ENCODE data around the gene CDH4. TPM values are rescaled to one million over a fixed set of nuclear protein-coding genes. Genes with fewer than 3 reads are reported as not detected.

Gene CDH4
- polyA plus RNA-seq, 1 donor (not counting 4 experiments of a cell fraction or from before 2014, with no cell fraction given): 2.2 TPM

GRCh38 chr20:61352346-61353260 is 100.5 kb downstream of the CDH4 start:
- FAIRE-seq: no peak
- H3K9me1 ChIP-seq (ENCODE audit: control insufficient read depth, extremely low read depth, insufficient read depth, low read length): peaks cover 4% of the 10 kb centered on the region
- H3K79me2 ChIP-seq (ENCODE audit: control insufficient read depth, insufficient read depth, low read length): no peaks in the 10 kb centered on the region
- peaks cover 24% of the 10 kb centered on the region for H4K20me1 ChIP-seq (ENCODE audit: control insufficient read depth, extremely low read depth, insufficient read depth, low read length)
- H3K4me1 ChIP-seq (ENCODE audit: control insufficient read depth, extremely low read depth, insufficient read depth, low read length): peaks cover 24% of the 10 kb centered on the region
- H2AFZ ChIP-seq (ENCODE audit: control insufficient read depth, low read length): no peak overlapping the region
- H3K4me2 ChIP-seq (ENCODE audit: control insufficient read depth, extremely low read depth, insufficient read depth, low read depth, low read length): peak overlapping the region; percentile 34
- no peaks in the 10 kb centered on the region for H3K27me3 ChIP-seq (ENCODE audit: control insufficient read depth, extremely low read depth, insufficient read depth, low read length)
- H3K4me3 ChIP-seq (ENCODE audit: control insufficient read depth in 2 of 3, extremely low read depth in 1 of 3, insufficient read depth in 2 of 3, low read depth in 1 of 3, low read length in 3 of 3): no peak overlapping the region
- no peaks in the 10 kb centered on the region for H3K36me3 ChIP-seq (ENCODE audit: control insufficient read depth in 2 of 2, extremely low read depth in 1 of 2, insufficient read depth in 2 of 2, low read length in 2 of 2)
- TF ChIP-seq CTCF (optimal IDR thresholded peaks at IDR 0.05 in 1 of 3, IDR thresholded peaks at IDR 0.05 in 1 of 3, conservative IDR thresholded peaks at IDR 0.05 in 1 of 3; ENCODE audit: extremely low read depth in 1 of 3, insufficient read depth in 2 of 3, low read length in 3 of 3) (no peak), EZH2 (IDR thresholded peaks at IDR 0.05; ENCODE audit: low read length) (no peak)
- DNase-seq (ENCODE audit: low read depth, low spot score): no peak
- no peaks in the 10 kb centered on the region for H3K9me3 ChIP-seq (ENCODE audit: control insufficient read depth, low read depth, low read length)
- H3K9ac ChIP-seq (ENCODE audit: control insufficient read depth, extremely low read depth, insufficient read depth, low read length): no peak overlapping the region
- dilution Hi-C loops (cut with MboI; ENCODE audit: extremely low pct_ligation_motif_present, low sequenced_read_pairs): no loop called here
- no peak overlapping the region for H3K27ac ChIP-seq (ENCODE audit: control insufficient read depth, insufficient read depth, low read length)

- Histone ChIP-seq H4K20me1 (ENCODE audit: control insufficient read depth, extremely low read depth, insufficient read depth, low read length) (peaks cover 24% of the 10 kb centered on the region), H3K4me3 (ENCODE audit: control insufficient read depth in 2 of 3, extremely low read depth in 1 of 3, insufficient read depth in 2 of 3, low read depth in 1 of 3, low read length in 3 of 3) (no peak overlapping the region), H3K4me2 (ENCODE audit: control insufficient read depth, extremely low read depth, insufficient read depth, low read depth, low read length) (peak overlapping the region; percentile 64), H3K9me1 (ENCODE audit: control insufficient read depth, extremely low read depth, insufficient read depth, low read length) (peaks cover 4% of the 10 kb centered on the region), H3K79me2 (ENCODE audit: control insufficient read depth, insufficient read depth, low read length) (no peaks in the 10 kb centered on the region), H3K27me3 (ENCODE audit: control insufficient read depth, extremely low read depth, insufficient read depth, low read length) (no peaks in the 10 kb centered on the region), H3K4me1 (ENCODE audit: control insufficient read depth, extremely low read depth, insufficient read depth, low read length) (peaks cover 30% of the 10 kb centered on the region), H3K9ac (ENCODE audit: control insufficient read depth, extremely low read depth, insufficient read depth, low read length) (no peak overlapping the region), H3K36me3 (ENCODE audit: control insufficient read depth in 2 of 2, extremely low read depth in 1 of 2, insufficient read depth in 2 of 2, low read length in 2 of 2) (no peaks in the 10 kb centered on the region), H2AFZ (ENCODE audit: control insufficient read depth, low read length) (no peak overlapping the region), H3K9me3 (ENCODE audit: control insufficient read depth, low read depth, low read length) (no peaks in the 10 kb centered on the region), H3K27ac (ENCODE audit: control insufficient read depth, insufficient read depth, low read length) (no peak overlapping the region)
- TF ChIP-seq EZH2 (IDR thresholded peaks at IDR 0.05; ENCODE audit: low read length) (no peak), CTCF (optimal IDR thresholded peaks at IDR 0.05 in 1 of 3, IDR thresholded peaks at IDR 0.05 in 1 of 3, conservative IDR thresholded peaks at IDR 0.05 in 1 of 3; ENCODE audit: extremely low read depth in 1 of 3, insufficient read depth in 2 of 3, low read length in 3 of 3) (peak in 1 of 3 experiments; percentile 22)
- FAIRE-seq: peak; percentile 56
- DNase-seq (ENCODE audit: low read depth, low spot score): peak; percentile 25
- dilution Hi-C loops (cut with MboI; ENCODE audit: extremely low pct_ligation_motif_present, low sequenced_read_pairs): no loop called here
Measured at GRCh38 chr20:61353261-61354000, 101.4 kb downstream of the CDH4 start.

Data from keratinocyte (primary cell).